CD4-positive, alpha-beta T cell (primary cell): Measurements from ENCODE around the gene AOAH. TPM values are rescaled to one million over a fixed set of nuclear protein-coding genes. Genes with fewer than 3 reads are reported as not detected.

Source experiments
- ATAC-seq: fragments of 200-7000 bp; cut with Tn5 transposase; one replicate; pipeline ENCODE4 v1.10.0; 2022; ENCODE audit warnings: mild to moderate bottlenecking; ENCODE audit not compliant: poor library complexity
- CTCF ChIA-PET: fragments of 350-600 bp; sonication (Branson Sonifier 250); formaldehyde crosslinking; loops from one replicate; lab custom pipeline; 2021; ENCODE audit warnings: antibody characterized with exemption, inconsistent platforms; lab: Charles Lee
- POLR2A ChIA-PET: fragments of 350-600 bp; sonication (Branson Sonifier 250); formaldehyde crosslinking; loops from one replicate; lab custom pipeline; 2021; ENCODE audit warnings: antibody characterized with exemption, inconsistent platforms; lab: Charles Lee
- DNase-seq, 14 experiments: peaks; one replicate each; pipeline ENCODE4 v3.0.0-alpha.2; 2013 to 2020; ENCODE audit warnings: mixed read lengths in 2 of 14
- H3K27ac ChIP-seq, 2 donors: one replicate each; pipeline versions ENCODE4 v1.5.1 to v1.7.0; 2013; ENCODE audit warnings: low read length in 2 of 2, low read depth in 1 of 2, mild to moderate bottlenecking in 1 of 2
- H3K27me3 ChIP-seq, 2 experiments: 1 replicate in 1 of 2; 2 replicates in 1 of 2; pipeline versions ENCODE4 v1.6.1 to v1.7.0; 2013; ENCODE audit warnings: low read length in 2 of 2, control low read depth in 1 of 2, mild to moderate bottlenecking in 1 of 2, moderate library complexity in 1 of 2; ENCODE audit not compliant: insufficient read depth in 2 of 2, control insufficient read depth in 1 of 2
- H3K36me3 ChIP-seq: one replicate; pipeline ENCODE4 v1.6.1; 2013; ENCODE audit warnings: low read length, control low read depth; ENCODE audit not compliant: insufficient read depth
- H3K4me1 ChIP-seq: one replicate; pipeline ENCODE4 v1.6.1; 2013; ENCODE audit warnings: low read length, control low read depth; ENCODE audit not compliant: insufficient read depth
- H3K4me3 ChIP-seq: one replicate; pipeline ENCODE4 v1.5.1; 2013; ENCODE audit warnings: mild to moderate bottlenecking, low read length, moderate library complexity
- H3K9me3 ChIP-seq, 2 experiments: 1 replicate in 1 of 2; 2 replicates in 1 of 2; pipeline versions ENCODE4 v1.6.1 to v1.7.0; 2013; ENCODE audit warnings: low read length in 2 of 2, mild to moderate bottlenecking in 2 of 2, control low read depth in 1 of 2, moderate library complexity in 1 of 2; ENCODE audit not compliant: control insufficient read depth in 1 of 2, insufficient read depth in 1 of 2
- H3K27ac Mint-ChIP-seq: one replicate; pipeline ENCODE4 v1.8.0; 2020; ENCODE audit warnings: mixed read lengths
- H3K27me3 Mint-ChIP-seq: one replicate; pipeline ENCODE4 v1.8.0; 2021; ENCODE audit warnings: mixed read lengths
- H3K36me3 Mint-ChIP-seq: one replicate; pipeline ENCODE4 v1.8.0; 2021; ENCODE audit warnings: low read depth, mixed read lengths
- H3K4me1 Mint-ChIP-seq: one replicate; pipeline ENCODE4 v1.8.0; 2021; ENCODE audit warnings: low read depth, mixed read lengths
- H3K4me3 Mint-ChIP-seq: one replicate; pipeline ENCODE4 v1.8.0; 2020; ENCODE audit warnings: mild to moderate bottlenecking, mixed read lengths
- H3K9me3 Mint-ChIP-seq: one replicate; pipeline ENCODE4 v1.8.0; 2020; ENCODE audit warnings: mixed read lengths
- CTCF ChIP-seq: fragments of 200-600 bp; IDR thresholded peaks from one replicate; pipeline ENCODE4 v1.8.0; 2022; ENCODE audit warnings: antibody characterized with exemption, mild to moderate bottlenecking
- intact Hi-C, 2 experiments: fragments of 100-400 bp; cut with DNase I in 1 of 2; cut with micrococcal nuclease in 1 of 2; formaldehyde crosslinking; loops; one replicate each; pipeline versions ENCODE4 v1.15.1 to v1.9.0; 2023 to 2025; cut with DNase I, micrococcal nuclease
- total RNA-seq, 174 experiments: library from RNA in 2 of 174; stranded (reverse) in 2 of 174; gene quantifications; one replicate each; pipeline ENCODE4 v1.2.3 and lab custom pipeline; 2021 to 2026

AOAH gene
- total RNA-seq, 2 experiments from 2014 or later = 27.5 to 30.3 TPM

GRCh38 chr7:36626111-36626510 lies 98.2 kb downstream of the AOAH start:
- peaks cover 7% of the 10 kb centered on the region for H3K36me3 ChIP-seq
- no peak for TF ChIP-seq CTCF
- no peaks in the 10 kb centered on the region for H3K9me3 Mint-ChIP-seq
- no peaks in the 10 kb centered on the region for H3K9me3 ChIP-seq
- CTCF ChIA-PET = interaction anchor here (1.2 to 1.3 kb wide), 2 partner anchors 25 to 49 kb away, joined by 3 read pairs; no protein-coding TSS in a partner anchor
- H3K4me3 ChIP-seq = no peak overlapping the region
- peaks cover 36% of the 10 kb centered on the region for H3K4me1 Mint-ChIP-seq
- H3K4me3 Mint-ChIP-seq = no peak overlapping the region
- POLR2A ChIA-PET = interaction anchor here (1.7 kb wide), 1 partner anchor 14 kb away, joined by 7 read pairs; no protein-coding TSS in a partner anchor
- no peaks in the 10 kb centered on the region for H3K4me1 ChIP-seq
- H3K27me3 ChIP-seq = no peaks in the 10 kb centered on the region
- no peaks in the 10 kb centered on the region for H3K27me3 Mint-ChIP-seq
- DNase-seq (no peak), ATAC-seq (no peak)
- no peak overlapping the region for H3K27ac Mint-ChIP-seq
- intact Hi-C loops = no loop called here
- peaks cover 83% of the 10 kb centered on the region for H3K36me3 Mint-ChIP-seq
- H3K27ac ChIP-seq = no peak overlapping the region

DNA sequence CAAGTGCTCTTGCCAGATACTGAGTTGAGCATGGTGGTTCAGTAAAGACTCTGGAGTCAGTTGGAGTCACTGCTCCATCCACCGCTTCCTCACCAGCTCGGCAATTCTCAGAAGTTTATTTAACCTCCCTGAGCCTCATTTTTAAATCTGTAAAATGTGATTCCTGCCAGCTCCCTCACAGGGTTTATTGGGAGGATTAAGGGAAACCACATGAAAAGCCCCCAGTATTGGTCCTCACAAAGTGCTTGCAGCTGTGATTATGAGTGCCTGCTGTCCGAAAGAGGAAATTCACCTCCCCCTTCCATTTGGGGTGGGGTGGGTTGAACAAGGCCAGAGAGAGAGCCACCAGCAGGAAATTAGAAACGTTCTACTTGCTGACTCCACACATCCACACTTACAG lies 99.0 kb downstream of the AOAH start:
- Mint-ChIP-seq H3K36me3 (peaks cover 85% of the 10 kb centered on the region), H3K27ac (no peak overlapping the region), H3K9me3 (no peaks in the 10 kb centered on the region), H3K27me3 (no peaks in the 10 kb centered on the region), H3K4me3 (no peak overlapping the region), H3K4me1 (peaks cover 37% of the 10 kb centered on the region)
- peaks cover 9% of the 10 kb centered on the region for H3K36me3 ChIP-seq
- POLR2A ChIA-PET = interaction anchor here (0.8 kb wide), 1 partner anchor 14 kb away, joined by 4 read pairs; no protein-coding TSS in a partner anchor
- CTCF ChIA-PET = no interaction called here
- DNase-seq (no peak), ATAC-seq (no peak)
- no peaks in the 10 kb centered on the region for H3K4me1 ChIP-seq
- no peak for TF ChIP-seq CTCF
- H3K9me3 ChIP-seq = no peaks in the 10 kb centered on the region
- H3K4me3 ChIP-seq = no peak overlapping the region
- intact Hi-C loops = no loop called here
- no peaks in the 10 kb centered on the region for H3K27me3 ChIP-seq
- H3K27ac ChIP-seq = no peak overlapping the region

DNA sequence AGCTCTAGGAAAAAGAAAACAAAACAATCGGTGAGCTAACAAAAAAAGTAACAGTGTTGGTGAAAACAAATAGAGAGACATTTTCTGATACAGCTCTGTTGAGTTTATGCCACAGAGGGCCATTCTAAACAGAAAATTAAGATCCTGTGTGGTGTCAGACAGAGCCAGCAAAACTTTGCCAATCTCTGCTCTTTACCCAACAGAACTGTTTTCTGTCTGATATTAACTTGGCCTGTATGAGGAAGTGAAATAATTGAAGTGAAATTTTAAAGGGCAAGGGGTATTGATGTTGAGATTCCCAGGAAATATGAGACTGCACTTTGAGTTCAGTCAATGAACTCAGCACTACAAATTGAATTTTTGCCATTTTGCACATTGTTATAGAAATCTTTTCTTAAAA lies 101.0 kb downstream of the AOAH start:
- TF ChIP-seq CTCF = no peak
- ChIA-PET CTCF (no interaction called here), POLR2A (no interaction called here)
- intact Hi-C loops = no loop called here
- Mint-ChIP-seq H3K9me3 (no peaks in the 10 kb centered on the region), H3K4me1 (peaks cover 37% of the 10 kb centered on the region), H3K4me3 (no peak overlapping the region), H3K27ac (no peak overlapping the region), H3K36me3 (peaks cover 88% of the 10 kb centered on the region), H3K27me3 (no peaks in the 10 kb centered on the region)
- Histone ChIP-seq H3K27me3 (no peaks in the 10 kb centered on the region), H3K9me3 (no peaks in the 10 kb centered on the region), H3K4me1 (no peaks in the 10 kb centered on the region), H3K27ac (no peak overlapping the region), H3K36me3 (peaks cover 12% of the 10 kb centered on the region), H3K4me3 (no peak overlapping the region)
- no peak for ATAC-seq
- no peak for DNase-seq
